Testis (tissue), 3 donors: ENCODE results near the gene PNMA8B. TPM values are rescaled to one million over a fixed set of nuclear protein-coding genes. Genes with fewer than 3 reads are reported as not detected.

Experiments
- DNase-seq: peaks from one replicate; pipeline ENCODE4 v3.0.0-alpha.2; 2019
- H3K27ac ChIP-seq, 2 donors: fragments of 200-600 bp; sonication (generic); one replicate each; pipeline ENCODE4 v1.5.1; 2019
- H3K27me3 ChIP-seq: fragments of 200-600 bp; sonication (generic); one replicate; pipeline ENCODE4 v1.5.1; 2019
- H3K36me3 ChIP-seq: fragments of 200-600 bp; sonication (generic); one replicate; pipeline ENCODE4 v1.5.1; 2017; ENCODE audit warnings: low read depth; ENCODE audit errors: missing control alignments
- H3K4me1 ChIP-seq: fragments of 200-600 bp; sonication (generic); one replicate; pipeline ENCODE4 v1.5.1; 2019
- H3K4me3 ChIP-seq, 2 donors: fragments of 200-600 bp; sonication (generic); one replicate each; pipeline ENCODE4 v1.5.1; 2017 to 2019
- H3K9me3 ChIP-seq: fragments of 200-600 bp; sonication (generic); one replicate; pipeline ENCODE4 v1.5.1; 2017
- CTCF ChIP-seq, 3 experiments: fragments of 450-650 bp in 2 of 3; fragments of 200-600 bp in 1 of 3; sonication (generic) in 1 of 3; IDR thresholded peaks; one replicate each; pipeline ENCODE4 v1.5.1; 2016 to 2019; ENCODE audit warnings: antibody characterized with exemption in 3 of 3, mild to moderate bottlenecking in 2 of 3, moderate library complexity in 1 of 3
- POLR2A ChIP-seq: fragments of 450-650 bp; IDR thresholded peaks from one replicate; pipeline ENCODE4 v1.6.1; 2017; ENCODE audit warnings: antibody characterized with exemption, mild to moderate bottlenecking, moderate library complexity
- WGBS, 2 donors: methylation state at CpG; one replicate each; pipeline ENCODE4 v1.1.5; 2018; 5-methylcytosine and 5-hydroxymethylcytosine counted together
- intact Hi-C: fragments of 100-400 bp; cut with DNase I; formaldehyde crosslinking; loops from one replicate; pipeline ENCODE4 v1.15.1; 2023; ENCODE audit warnings: low total_unique reads
- polyA plus RNA-seq: library from polyadenylated mRNA; stranded (reverse); fragments of 350-450 nt; fragmentation: Illumina TruSeq; extraction: RNeasy Lipid Tissue Mini Kit (QIAGEN cat#74804); gene quantifications from one replicate; pipeline ENCODE4 v1.2.3, GENCODE V29; 2014; ENCODE audit warnings: low read depth, low replicate concordance; ENCODE audit not compliant: insufficient read depth
- total RNA-seq, 2 donors: library from RNA; depleted of rRNA; stranded (reverse); fragments of >200 nt; gene quantifications; one replicate each; pipeline ENCODE4 v1.2.3, GENCODE V29; 2016

PNMA8B gene
- total and polyA plus RNA-seq, 3 donors from 2014 or later = 1.6 to 3.1 (median 3.1) TPM

- intact Hi-C loops = no loop called here
- peak overlapping the region in 1 of 2 donors; percentile 32 for H3K27ac ChIP-seq
- H3K27me3 ChIP-seq = no peaks in the 10 kb centered on the region
- 59 to 64% methylated on average over 15 of the region's 15 CpGs for WGBS, 2 donors
- no peaks in the 10 kb centered on the region for H3K36me3 ChIP-seq
- TF ChIP-seq CTCF (IDR thresholded peaks at IDR 0.05) (no peak), POLR2A (no peak)
- peaks cover 3% of the 10 kb centered on the region for H3K4me1 ChIP-seq
- H3K4me3 ChIP-seq = no peak overlapping the region
- H3K9me3 ChIP-seq = no peaks in the 10 kb centered on the region
- no peak for DNase-seq
Observed at GRCh38 chr19:46466536-46467196, 29.0 kb downstream of the PNMA8B start.

GRCh38 chr19:46463516-46463915 lies 32.2 kb downstream of the PNMA8B start:
- no peak for DNase-seq
- H3K36me3 ChIP-seq = no peaks in the 10 kb centered on the region
- H3K4me3 ChIP-seq = no peak overlapping the region
- 69% methylated on average over 6 to 7 of the region's 7 CpGs for WGBS, 2 donors
- TF ChIP-seq POLR2A = no peak
- TF ChIP-seq CTCF (IDR thresholded peaks at IDR 0.05) = no peak
- H3K27ac ChIP-seq = no peak overlapping the region
- intact Hi-C loops = no loop called here
- H3K27me3 ChIP-seq = no peaks in the 10 kb centered on the region
- H3K4me1 ChIP-seq = no peaks in the 10 kb centered on the region
- H3K9me3 ChIP-seq = no peaks in the 10 kb centered on the region

- no peak for DNase-seq
- intact Hi-C loops = no loop called here
- Histone ChIP-seq H3K27me3 (no peaks in the 10 kb centered on the region), H3K4me3 (no peak overlapping the region), H3K4me1 (no peaks in the 10 kb centered on the region), H3K36me3 (no peaks in the 10 kb centered on the region), H3K27ac (no peak overlapping the region), H3K9me3 (no peaks in the 10 kb centered on the region)
- TF ChIP-seq CTCF (IDR thresholded peaks at IDR 0.05) (no peak), POLR2A (no peak)
- 78 to 100% methylated on average over 2 of the region's 2 CpGs for WGBS, 2 donors
Observed at GRCh38 chr19:46461537-46461936, 34.1 kb downstream of the PNMA8B start.

GRCh38 chr19:46460981-46461380 lies 34.7 kb downstream of the PNMA8B start:
- no peak for DNase-seq
- no peak overlapping the region for H3K4me3 ChIP-seq

More at GRCh38 chr19:46460981-46461380, 34.7 kb downstream of the PNMA8B start:
- TF ChIP-seq CTCF (IDR thresholded peaks at IDR 0.05) = no peak
- TF ChIP-seq POLR2A = no peak
- Histone ChIP-seq H3K4me1 (no peaks in the 10 kb centered on the region), H3K27me3 (no peaks in the 10 kb centered on the region), H3K27ac (no peak overlapping the region), H3K36me3 (no peaks in the 10 kb centered on the region), H3K9me3 (no peaks in the 10 kb centered on the region)
- WGBS, 2 donors = 93 to 100% methylated on average over 1 of the region's 1 CpG
- intact Hi-C loops = no loop called here
